Left hindlimb (tissue), 1 donor: Measurements from ENCODE around the gene C10orf95.
"Not testable (repeated sequence)": the region's sequence is repeated elsewhere in the genome, so short reads cannot be mapped to it uniquely, and the experiment has no call there.

Source experiments
- DNase-seq: peaks from one replicate; pipeline ENCODE4 v3.0.0-alpha.2; 2018

C10orf95 gene, protein sequence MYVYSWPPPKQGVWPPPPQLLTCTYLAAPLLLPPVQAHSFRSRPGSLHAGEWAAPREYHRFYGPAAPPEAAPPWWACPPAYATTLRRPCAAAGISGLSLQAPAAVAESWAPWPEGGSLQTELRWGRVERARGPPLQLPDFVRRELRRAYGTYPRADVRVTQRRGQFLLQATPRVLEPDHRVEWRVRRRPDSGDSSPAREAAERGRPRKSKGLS

DNA sequence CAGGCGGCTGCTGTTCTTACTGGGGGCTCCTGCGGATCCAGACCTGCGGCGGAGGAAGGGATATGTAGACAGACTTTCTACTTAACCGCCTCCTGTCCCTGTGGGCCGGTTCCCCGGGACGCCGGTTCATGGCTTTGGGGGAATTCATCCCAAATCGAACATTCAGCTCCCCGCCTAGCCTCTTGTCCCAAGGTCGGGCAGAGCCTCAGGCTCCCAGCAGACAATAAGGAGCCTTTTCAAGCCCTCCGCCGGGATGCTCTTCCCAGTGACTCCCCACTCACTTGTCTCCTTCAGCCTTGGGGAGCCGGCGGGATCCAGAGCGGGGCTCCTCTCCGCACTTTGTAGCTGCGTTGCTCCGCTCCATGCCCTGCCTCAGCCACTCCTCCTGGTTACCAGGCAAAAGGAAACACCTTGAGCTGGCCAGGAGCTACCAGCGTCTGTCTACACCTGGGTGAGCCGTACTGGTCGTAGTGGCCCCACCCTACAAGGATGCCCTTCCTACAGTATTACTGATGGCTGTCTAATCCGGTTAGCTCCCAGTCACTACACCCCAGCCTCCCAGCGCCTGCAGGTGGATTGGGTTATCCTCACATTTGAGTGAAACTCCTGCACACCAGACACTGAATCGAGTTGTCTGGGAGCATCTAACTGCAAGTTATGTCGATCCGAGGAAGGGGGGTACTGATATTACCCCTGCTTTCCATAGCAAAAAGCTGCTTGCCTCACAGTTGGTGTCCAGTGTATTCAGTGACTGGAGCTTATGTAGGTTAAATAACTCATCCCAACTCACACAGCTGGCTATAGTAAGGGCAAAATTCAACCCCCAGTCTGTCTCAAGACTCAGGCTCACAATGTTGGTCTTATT is at the start of gene C10orf95:
C10orf95 (minus strand) TSS at position 439 of the 865 bp plus-strand sequence. CDS start 450 bp downstream, outside the sequence.
- DNase-seq = no peak

DNA sequence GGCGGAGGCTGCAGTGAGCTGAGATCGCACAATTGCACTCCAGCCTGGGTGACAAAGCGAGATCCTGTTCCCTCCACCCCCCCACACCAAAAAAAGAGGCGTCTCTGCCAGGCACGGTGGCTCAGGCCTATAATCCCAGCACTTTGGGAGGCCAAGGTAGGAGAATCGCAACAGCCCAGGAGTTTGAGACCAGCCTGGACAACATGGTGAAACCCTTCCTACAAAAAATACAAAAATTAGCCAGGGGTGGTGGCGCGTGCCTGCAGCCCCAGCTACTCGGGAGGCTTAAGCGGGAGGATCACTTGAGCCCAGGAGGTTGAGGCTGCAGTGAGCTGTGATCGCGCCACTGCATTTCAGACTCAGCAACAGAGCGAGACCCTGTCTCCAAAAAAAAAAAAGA is 49.3 kb upstream of the C10orf95 start:
- DNase-seq = not testable (repeated sequence)

DNA sequence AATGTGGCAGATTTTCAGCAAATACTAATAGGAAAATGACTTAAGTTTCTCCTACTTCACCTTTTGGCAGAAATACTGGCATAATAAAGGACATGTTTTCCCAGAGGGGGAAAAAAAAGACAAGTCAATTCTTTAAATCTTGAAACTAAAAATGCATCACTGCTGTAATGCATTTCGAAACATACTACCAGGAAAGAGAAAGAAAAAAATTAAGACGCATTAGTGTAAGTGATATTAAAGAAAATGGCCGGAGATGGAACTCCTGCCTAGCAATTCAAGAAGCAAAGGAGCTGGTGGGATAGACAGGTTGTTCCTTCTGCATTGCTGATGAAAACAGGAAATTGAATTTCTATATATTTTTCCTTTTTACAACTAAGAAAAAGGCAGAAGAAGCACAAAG is 48.0 kb upstream of the C10orf95 start:
- no peak for DNase-seq

DNA sequence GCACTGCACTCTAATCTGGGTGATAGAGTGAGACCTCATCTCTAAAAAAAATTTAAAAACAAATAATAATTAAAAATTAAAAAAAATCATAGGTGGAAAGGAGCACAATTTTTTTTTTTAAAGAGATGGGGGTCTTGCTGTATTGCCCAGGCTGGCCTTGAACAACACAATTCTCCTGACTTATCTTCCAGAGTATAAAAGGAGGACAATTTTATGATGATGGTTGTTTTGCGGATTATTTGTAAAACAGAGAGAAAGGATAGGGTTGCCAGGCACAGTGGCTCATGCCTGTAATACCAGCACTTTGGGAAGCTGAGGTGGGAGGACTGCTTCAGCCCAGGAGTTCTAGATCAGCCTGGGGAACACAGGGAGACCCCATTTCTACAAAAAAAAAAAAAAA is 46.2 kb upstream of the C10orf95 start:
- no peak for DNase-seq

DNA sequence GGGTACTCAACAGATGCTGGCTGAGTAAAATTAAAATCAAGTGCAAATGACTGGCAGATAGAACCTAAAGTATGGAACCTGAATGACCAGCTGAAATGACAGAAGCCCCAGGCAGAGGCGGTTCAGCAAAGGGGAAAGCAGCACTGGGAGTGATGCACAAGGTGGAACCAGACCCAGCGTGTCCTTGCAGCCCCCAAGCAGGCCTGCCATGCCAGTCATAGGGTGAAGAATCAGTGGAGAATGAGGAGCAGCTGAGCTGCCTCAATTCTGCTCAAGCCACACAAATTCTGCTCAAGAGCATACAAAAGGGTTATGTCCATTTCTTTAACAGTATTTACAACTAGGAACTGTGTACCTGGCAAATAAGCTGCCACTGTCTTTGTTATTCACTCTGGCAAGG is 42.4 kb upstream of the C10orf95 start:
- DNase-seq = no peak

DNA sequence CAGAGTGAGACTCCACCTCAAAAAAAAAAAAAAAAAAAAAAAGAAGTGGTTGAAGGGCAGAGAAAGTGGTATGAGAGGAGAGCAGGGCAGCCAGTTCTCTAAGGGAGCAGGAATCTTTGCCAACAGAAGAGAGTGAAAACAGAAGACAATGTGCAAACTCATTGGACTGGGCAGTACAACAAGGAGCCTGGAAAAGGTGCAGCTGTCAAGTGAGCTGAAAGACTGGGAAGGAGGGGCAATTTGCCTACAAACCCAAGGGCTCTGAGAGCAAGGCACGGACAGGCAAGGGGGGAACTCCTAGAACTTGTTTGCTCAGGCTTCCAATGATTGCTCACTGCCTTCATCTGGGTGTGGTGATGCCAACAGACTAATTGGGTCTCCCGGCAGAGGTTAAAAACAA is 41.6 kb upstream of the C10orf95 start:
- no peak for DNase-seq

DNA sequence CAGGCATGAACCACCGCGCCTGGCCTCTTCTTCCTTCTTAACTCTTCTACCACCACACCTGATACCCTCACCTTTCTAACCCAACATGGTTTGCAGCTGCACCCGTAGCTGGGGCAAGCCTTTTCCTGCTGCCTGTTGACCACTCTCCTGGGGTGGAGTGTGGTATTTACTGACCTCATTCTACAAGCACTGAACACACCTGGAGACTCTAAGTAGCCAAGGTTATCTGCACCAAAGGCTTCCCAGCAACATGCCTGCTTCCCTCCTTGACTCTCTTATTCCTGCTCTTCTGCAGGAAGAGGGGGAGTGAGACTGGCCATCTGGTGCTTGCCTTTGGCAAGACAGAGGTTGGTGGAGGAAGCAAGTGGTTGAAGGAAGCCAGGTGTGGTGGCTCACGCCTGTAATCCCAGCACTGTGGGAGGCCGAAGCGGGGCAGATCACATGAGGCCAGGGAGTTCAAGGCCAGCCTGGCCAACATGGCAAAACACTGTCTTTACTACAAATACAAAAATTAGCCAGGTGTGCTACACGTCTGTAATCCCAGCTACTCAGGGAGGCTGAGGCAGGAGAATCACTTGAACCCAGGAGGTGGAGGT is 41.1 kb upstream of the C10orf95 start:
- DNase-seq = no peak

DNA sequence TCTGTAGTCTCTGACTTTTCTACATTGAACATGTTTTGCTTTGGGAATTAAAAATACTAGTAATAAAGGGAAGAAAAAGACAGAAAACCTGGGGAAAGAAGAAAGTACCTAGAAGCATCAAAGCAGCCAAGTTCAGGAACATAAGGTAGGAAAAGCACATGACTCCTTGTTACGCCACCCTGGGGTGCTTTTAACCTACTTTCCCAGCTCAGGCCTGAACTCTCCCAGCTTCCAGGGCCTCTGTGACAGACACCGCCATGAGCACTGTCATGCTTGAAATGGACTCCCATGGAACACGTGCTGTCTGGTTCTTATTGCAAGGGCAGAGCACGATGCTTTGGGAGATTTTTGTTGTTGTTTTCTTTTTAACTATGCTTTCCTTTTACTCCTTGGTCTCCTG is 39.8 kb upstream of the C10orf95 start:
- DNase-seq = no peak

DNA sequence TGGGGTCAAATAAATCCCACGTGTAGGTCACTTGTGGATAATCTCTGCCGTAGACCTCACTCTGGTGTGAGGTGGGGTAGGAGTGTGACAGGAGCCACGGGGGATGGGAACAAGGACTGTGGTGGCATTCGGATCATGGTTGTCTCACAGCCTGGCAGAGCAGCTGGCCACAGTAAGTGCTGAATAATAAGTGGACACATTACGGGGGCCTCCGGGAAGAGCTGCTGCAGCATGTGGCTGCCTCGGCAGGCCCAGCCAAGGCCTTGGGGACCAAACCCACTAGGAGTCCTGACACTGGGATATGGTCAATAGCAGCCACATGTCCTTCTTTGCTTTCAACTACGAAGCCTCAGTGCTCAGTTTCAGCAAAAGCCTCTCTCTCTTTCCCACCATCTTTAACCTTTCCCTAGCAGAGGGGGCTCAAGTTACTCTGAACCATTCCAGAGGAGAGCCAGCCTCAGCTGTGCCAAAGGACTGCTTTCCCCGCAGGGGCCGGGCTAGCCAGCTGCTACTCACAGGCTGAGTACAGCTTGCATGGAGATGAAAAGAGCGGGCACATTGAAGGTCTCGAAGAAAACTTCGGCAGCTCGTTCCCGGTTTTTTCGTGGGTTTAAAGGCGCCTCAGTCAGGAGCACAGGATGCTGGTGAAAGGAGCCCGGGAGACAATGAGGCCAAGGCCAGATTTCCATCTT is 33.9 kb upstream of the C10orf95 start:
- DNase-seq = no peak

DNA sequence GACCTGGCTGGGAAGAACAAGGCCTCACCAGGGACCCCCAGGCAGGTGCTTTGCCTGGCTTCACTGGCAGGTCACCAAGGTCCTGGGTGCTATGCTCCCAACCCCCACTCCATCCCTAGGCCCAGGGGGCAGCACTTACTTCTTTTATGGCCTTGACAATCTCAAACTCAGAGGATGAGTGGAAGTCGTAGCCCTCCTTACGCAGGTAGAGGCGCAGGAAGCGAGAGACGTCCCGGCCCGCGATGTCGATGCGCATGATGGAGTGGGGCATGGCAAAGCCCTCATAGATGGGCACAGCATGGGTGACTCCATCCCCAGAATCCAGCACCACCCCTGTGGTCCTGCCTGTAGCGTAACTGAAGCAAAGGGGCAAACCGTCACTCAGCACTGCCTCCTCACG is 32.7 kb upstream of the C10orf95 start:
- no peak for DNase-seq

DNA sequence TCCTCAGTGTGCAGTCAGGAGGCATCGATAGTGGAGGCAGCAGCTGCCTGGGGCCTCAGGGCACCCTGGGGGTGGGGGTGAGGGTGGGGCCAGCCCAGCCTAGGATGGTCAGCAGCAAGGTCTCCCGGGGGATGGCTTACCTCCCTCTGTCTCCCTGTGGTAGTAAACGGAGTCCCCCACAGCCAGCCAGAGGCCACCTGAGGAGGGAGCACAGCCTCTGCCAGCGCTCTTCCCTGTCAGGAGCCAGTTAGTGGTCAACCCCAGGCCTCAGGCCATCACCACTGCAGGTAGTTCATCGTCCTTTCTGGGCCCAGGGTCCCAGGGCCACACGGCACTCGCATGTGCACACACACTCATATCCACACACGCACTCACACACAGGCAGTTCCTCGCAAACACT is 29.1 kb upstream of the C10orf95 start:
- no peak for DNase-seq

DNA sequence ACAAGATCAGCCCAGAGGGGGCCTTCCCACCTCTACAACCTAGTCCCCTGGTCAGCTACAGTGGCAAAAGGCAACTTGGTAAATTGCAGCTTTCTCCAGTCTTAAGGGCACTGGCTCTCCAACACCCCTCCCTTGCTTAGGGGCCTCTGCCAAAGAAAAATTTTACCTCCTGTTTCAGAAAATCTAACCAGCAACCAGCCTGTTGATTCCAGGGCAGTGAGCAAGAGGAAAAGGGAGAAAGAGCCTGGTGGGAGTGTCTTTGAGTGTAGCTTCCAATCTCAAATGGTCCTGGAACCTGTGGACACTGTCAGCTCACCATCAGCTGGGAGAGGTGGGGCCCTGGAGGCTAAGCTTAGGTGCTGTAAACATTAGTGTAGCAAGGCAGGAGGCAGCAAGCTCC is 28.3 kb upstream of the C10orf95 start:
- no peak for DNase-seq

DNA sequence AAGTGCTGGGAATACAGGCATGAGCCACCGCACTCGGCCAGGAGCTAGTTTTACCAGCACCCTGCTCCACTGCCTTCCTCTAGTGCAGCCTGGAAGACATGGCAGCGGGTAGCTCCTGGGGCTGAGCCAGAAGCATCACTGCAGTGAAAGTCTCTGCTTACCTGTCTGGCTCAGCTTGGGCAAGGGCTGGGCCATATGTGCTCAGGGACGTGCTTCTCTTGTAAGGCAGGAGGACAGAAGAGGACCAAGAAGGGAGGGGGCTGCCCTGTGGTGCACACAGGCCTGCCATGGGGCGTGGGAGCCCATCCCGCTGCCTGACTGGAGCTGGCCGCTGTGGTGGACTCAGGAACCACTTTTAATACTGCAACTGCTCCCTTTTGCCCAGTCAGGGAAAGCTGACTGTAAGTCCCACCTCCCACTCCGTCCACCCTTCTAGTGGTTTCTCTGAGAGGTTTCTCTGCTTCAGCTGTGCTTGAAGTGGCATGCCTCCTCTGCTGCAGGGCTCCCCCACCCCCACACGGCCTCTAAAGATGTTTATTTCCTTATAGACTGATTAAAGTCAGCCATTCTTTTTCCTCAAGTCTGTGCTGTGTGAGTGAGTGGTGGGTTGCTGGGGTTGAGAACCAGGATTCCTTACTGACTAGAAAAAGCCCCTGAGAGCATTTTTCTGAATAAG is 25.3 kb upstream of the C10orf95 start:
- no peak for DNase-seq

DNA sequence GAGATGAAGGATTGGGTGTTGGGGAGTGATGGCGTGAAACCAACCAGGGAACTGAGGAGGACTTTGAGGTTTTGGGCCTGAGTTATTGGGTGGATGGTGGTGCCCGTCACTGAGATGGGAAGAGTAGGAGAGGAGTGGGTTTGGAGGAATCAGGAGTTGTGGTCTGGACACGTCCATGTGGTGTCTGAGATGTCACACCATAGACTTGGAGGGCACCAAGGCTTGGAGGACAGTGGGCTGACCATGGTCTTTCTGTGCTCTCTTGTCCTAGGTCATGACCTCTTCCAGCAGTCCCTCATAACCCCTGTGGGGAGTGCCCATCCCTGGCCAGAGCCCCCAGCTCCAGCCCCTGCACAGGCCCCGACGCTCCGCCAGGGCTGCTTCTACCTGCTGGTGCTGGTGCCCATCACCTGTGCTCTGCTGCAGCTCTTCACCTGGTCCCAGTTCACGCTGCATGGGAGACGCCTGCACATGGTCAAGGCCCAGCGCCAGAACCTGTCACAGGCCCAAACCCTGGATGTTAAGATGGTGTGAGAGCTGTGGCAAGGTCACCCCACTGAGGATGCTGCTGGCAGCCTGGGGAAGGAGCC is 24.2 kb upstream of the C10orf95 start:
- DNase-seq = no peak

DNA sequence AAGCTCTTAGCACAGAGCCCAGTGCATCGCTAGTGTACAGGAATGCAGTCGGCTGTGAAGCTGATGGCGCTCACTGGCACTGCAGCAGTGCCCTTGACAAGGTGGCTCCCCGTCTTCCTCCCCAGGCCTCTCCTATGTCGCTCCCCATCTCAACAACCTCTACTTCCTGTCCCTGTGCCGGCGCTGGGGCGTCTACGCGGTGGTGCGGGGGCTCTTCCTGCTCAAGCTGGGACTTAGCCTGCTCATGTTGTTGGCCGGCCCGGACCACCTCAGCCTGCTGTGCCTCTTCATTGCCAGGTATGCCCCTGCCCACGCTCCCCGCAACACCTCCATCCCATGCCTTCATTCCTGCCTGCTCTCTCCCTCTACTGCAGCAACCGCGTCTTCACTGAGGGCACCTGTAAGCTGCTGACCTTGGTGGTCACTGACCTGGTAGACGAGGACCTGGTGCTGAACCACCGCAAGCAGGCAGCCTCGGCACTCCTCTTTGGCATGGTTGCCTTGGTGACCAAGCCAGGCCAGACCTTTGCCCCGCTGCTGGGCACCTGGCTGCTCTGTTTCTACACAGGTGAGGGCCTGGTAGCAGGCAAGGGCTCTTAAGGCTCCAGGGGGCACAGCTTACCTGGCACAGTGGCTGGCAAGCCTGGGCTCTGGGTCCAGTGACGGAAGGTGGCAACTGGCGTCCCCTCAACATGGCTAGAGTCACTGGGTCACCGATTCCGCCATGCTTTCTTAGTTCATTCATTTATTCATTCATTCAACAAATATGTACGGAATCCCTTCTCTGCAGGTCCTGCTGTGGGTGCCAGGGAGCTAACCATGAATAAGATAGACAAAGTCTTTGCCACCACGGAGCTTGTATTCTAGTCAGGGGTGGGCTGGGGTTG is 22.3 kb upstream of the C10orf95 start:
- DNase-seq = no peak

DNA sequence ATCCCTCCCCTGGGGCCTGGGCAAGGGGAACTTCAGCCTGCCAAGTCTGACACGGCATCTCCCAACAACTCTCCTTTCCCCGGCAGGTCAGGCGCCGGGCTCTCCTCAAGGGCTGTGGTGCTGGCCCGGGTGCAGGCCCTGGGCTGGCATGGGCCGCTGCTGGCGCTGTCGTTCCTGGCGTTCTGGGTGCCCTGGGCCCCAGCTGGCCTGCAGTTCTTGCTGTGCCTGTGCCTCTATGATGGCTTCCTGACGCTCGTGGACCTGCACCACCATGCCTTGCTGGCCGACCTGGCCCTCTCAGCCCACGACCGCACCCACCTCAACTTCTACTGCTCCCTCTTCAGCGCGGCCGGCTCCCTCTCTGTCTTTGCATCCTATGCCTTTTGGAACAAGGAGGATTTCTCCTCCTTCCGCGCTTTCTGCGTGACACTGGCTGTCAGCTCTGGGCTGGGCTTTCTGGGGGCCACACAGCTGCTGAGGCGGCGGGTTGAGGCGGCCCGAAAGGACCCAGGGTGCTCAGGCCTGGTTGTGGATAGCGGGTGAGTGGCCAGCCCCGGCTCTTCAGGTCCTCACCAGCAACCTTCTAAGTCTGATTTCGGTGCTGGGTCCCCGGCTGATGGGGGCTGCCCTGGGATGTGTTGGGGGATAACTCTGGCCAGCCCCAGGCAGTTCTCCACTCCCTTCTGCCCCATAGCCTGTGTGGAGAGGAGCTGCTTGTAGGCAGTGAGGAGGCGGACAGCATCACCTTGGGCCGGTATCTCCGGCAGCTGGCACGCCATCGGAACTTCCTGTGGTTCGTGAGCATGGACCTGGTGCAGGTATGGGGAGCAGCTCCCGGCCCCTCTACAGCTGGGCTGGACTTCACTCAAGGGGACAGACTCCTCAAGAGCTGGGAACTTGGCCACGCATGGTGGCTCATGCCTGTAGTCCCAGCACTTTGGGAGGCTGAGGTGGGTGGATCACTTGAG is 19.5 kb upstream of the C10orf95 start:
- DNase-seq = no peak

DNA sequence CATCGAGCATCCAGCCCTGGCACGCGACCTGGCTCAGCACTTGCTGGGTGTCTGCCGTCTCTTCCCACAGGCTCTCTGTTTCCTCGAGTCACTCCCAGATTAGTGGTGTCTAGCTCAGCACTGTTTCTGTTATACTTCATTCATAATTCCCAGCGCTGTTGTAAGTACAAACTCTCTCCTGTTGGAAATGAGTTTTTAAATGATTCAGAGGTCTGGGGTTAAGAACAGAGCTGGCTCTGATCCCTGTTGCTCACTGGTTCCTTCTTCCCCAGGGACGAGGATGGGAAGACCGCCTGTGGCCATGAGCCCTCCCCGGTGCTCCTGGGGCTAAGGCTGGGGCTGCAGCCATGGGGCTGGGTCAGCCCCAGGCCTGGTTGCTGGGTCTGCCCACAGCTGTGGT is 17.3 kb upstream of the C10orf95 start:
- no peak for DNase-seq

DNA sequence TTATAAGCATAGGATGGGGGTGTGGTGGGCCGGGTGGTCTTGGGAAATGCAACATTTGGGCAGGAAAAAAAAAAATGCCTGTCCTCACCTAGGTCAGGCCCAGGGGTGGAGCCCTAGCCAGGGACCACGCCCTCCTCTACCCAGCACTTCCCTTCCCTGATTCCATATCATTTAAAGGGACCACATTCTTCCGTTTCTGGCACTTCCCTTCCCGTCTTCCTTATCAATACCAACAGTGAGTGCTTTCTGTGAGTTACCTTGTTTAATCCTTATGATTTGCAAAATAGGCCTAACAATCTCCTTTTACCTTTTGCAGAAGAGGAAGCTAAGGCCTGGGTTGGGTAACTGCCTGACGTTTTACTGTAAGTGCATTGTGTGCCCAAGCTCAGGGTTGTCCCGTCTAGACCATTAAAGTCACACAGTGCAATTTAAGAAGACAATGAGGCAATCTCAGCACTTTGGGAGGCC is 16.7 kb upstream of the C10orf95 start:
- DNase-seq = no peak

DNA sequence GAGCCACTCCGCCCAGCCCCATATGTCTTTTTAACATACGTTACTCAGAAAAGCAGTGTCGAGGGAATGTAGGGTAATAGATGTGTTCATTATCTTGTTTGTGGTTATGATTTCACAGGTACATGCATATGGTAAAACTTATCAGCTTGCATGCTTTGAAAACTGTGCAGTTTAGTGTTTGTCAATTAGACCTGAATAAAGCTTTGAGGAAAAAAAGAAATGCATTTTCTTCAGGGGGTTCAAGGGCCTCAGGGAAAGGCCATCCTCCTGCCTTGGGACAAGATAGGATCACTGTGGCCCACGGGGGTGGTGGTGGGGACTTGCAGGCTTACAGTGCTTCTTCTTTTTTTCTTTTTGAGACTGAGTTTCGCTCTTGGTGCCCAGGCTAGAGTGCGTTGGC is 16.0 kb upstream of the C10orf95 start:
- no peak for DNase-seq

DNA sequence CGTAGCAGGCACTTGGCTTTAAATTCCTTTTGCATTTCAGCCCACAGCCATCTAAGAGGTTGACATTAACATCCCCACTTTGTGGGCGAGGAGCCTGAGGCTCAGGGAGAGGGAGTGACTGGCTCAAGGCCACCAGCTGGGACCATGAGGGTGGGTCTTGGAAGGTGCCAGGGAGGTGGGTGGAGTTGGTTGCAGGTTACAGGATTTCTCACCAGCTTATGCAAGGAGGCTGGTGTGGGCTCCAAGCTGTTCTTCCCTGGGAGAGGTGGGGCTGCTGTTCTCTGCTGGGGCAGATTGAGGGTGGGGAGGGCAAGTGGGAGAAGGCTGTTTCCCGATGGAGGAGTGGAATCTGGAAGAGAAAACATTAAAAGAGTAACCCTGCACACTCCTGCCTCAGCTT is 14.1 kb upstream of the C10orf95 start:
- DNase-seq = no peak
